Activated T-helper 2 cell treated with anti-CD3 and anti-CD28 coated beads, Interferon-gamma antibody, Interleukin-2, Interleukin-4, amounts not matched to agents 10 μg/mL and 5 μg/mL and 100 μg/mL, durations not matched to agents 14 hours and 24 hours and 36 hours (primary cell): ENCODE results near the gene PRICKLE3. TPM values are rescaled to one million over a fixed set of nuclear protein-coding genes. Genes with fewer than 3 reads are reported as not detected.

ENCODE experiments used
- DNase-seq: peaks from one replicate; pipeline ENCODE4 v3.0.0; 2021; ENCODE audit warnings: low spot score
- H3K27ac Mint-ChIP-seq: one replicate; pipeline ENCODE4 v1.8.0; 2021; ENCODE audit warnings: mixed read lengths
- H3K27me3 Mint-ChIP-seq: one replicate; pipeline ENCODE4 v1.8.0; 2021; ENCODE audit warnings: low read depth, mixed read lengths
- H3K36me3 Mint-ChIP-seq: one replicate; pipeline ENCODE4 v1.8.0; 2021; ENCODE audit warnings: low read depth, mixed read lengths
- H3K4me1 Mint-ChIP-seq: one replicate; pipeline ENCODE4 v1.8.0; 2021; ENCODE audit warnings: low read depth, mixed read lengths
- H3K4me3 Mint-ChIP-seq: one replicate; pipeline ENCODE4 v1.8.0; 2021; ENCODE audit warnings: low read depth, mild to moderate bottlenecking, moderate library complexity, mixed read lengths
- H3K9me3 Mint-ChIP-seq: one replicate; pipeline ENCODE4 v1.8.0; 2021; ENCODE audit warnings: mixed read lengths
- intact Hi-C: fragments of 100-400 bp; cut with micrococcal nuclease; formaldehyde crosslinking; loops from one replicate; pipeline ENCODE4 v1.15.1; 2023
- total RNA-seq: library from RNA; stranded (reverse); gene quantifications from 2 replicates; pipeline ENCODE4 v1.2.3, GENCODE V29; 2022

Gene PRICKLE3
- total RNA-seq, 1 donor from 2014 or later: 26.9 TPM

GRCh38 chrX:49187526-49187925 lies 1.4 kb upstream of the PRICKLE3 start:
- Mint-ChIP-seq H3K36me3 (peaks cover 15% of the 10 kb centered on the region), H3K27me3 (no peaks in the 10 kb centered on the region), H3K4me3 (no peak overlapping the region), H3K4me1 (peaks cover 24% of the 10 kb centered on the region), H3K27ac (no peak overlapping the region), H3K9me3 (no peaks in the 10 kb centered on the region)
- DNase-seq: no peak
- intact Hi-C loops: loop anchor here (2.0 kb wide), 1 partner anchor 15 kb away; no protein-coding TSS in a partner anchor

GRCh38 chrX:49187028-49187394 lies 838 bp upstream of the PRICKLE3 start:
- peaks cover 21% of the 10 kb centered on the region for H3K4me1 Mint-ChIP-seq
- no peaks in the 10 kb centered on the region for H3K9me3 Mint-ChIP-seq
- peak overlapping the region; percentile 86 for H3K4me3 Mint-ChIP-seq
- intact Hi-C loops: loop anchor here (2.0 kb wide), 1 partner anchor 14 kb away; no protein-coding TSS in a partner anchor
- DNase-seq: no peak
- H3K36me3 Mint-ChIP-seq: peaks cover 20% of the 10 kb centered on the region
- H3K27me3 Mint-ChIP-seq: no peaks in the 10 kb centered on the region
- H3K27ac Mint-ChIP-seq: no peak overlapping the region

DNA sequence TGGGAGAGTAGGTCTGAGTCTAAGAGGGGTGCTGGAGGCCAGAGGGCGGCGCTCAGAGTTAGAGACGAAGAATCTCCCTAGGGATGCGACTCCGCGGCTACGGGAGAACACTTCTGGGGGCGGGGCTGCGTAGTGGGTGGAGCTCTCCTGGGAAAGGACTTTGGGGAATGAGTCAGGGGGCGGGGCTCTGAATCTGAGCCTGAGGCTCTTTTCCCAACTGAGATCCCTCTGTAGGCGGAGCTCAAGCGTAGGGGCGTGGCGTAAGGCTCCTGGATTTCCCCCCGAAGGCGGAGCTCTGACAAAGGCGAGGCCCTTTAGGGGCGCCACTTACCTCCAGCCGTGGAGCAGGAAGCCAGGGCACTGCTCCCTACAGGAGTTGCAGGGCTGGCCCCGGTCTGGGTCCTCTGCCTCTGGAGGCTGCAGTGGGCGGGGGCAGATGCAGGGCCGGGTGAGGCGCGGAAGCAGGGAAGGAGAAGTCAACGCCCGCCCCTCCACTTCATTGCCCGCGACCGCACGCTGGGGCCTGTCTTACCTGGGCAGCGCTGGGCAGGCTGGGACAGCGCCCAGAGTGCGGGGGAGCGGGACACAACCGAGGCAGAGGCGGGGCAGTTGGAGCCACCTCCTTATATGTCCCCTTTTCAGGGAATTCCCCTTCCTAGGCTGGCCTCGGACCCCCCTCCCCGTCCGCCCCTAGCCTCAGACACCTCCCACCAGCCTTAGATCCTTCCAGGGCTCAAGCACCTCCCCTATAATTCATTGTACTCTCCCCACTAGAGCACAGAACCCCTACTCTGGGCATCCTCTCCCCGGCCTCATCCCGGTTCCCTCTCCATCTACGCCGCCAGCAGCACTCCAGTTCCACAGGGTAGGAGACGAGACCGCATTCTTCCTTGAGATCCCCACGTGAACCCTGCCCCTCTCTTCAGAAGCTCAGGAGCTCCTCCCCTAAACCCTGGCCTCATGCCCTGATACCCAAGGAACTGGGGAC lies 1.6 kb downstream of the PRICKLE3 start:
- intact Hi-C loops: no loop called here
- DNase-seq: peak; percentile 15
- Mint-ChIP-seq H3K9me3 (no peaks in the 10 kb centered on the region), H3K4me3 (peak overlapping the region; percentile 86), H3K4me1 (peaks cover 18% of the 10 kb centered on the region), H3K36me3 (peaks cover 30% of the 10 kb centered on the region), H3K27ac (peak overlapping the region; percentile 83), H3K27me3 (no peaks in the 10 kb centered on the region)

GRCh38 chrX:49183701-49184281 lies 2.4 kb downstream of the PRICKLE3 start:
- H3K4me3 Mint-ChIP-seq: peak overlapping the region; percentile 37
- intact Hi-C loops: no loop called here
- no peak for DNase-seq
- peaks cover 14% of the 10 kb centered on the region for H3K4me1 Mint-ChIP-seq
- H3K9me3 Mint-ChIP-seq: no peaks in the 10 kb centered on the region
- peak overlapping the region; percentile 46 for H3K27ac Mint-ChIP-seq
- H3K36me3 Mint-ChIP-seq: peaks cover 37% of the 10 kb centered on the region
- no peaks in the 10 kb centered on the region for H3K27me3 Mint-ChIP-seq

- Mint-ChIP-seq H3K27me3 (no peaks in the 10 kb centered on the region), H3K9me3 (no peaks in the 10 kb centered on the region), H3K27ac (peak overlapping the region; percentile 28), H3K4me3 (no peak overlapping the region), H3K4me1 (peaks cover 3% of the 10 kb centered on the region), H3K36me3 (peaks cover 65% of the 10 kb centered on the region)
- no peak for DNase-seq
- intact Hi-C loops: no loop called here
Measured at GRCh38 chrX:49179358-49179757, 6.8 kb downstream of the PRICKLE3 start.

- H3K9me3 Mint-ChIP-seq: no peaks in the 10 kb centered on the region
- no peaks in the 10 kb centered on the region for H3K27me3 Mint-ChIP-seq
- H3K4me1 Mint-ChIP-seq: peaks cover 6% of the 10 kb centered on the region
- no peak overlapping the region for H3K27ac Mint-ChIP-seq
- intact Hi-C loops: no loop called here
- H3K4me3 Mint-ChIP-seq: no peak overlapping the region
- DNase-seq: no peak
- H3K36me3 Mint-ChIP-seq: peaks cover 62% of the 10 kb centered on the region
Measured at GRCh38 chrX:49178537-49178936, 7.6 kb downstream of the PRICKLE3 start.

DNA sequence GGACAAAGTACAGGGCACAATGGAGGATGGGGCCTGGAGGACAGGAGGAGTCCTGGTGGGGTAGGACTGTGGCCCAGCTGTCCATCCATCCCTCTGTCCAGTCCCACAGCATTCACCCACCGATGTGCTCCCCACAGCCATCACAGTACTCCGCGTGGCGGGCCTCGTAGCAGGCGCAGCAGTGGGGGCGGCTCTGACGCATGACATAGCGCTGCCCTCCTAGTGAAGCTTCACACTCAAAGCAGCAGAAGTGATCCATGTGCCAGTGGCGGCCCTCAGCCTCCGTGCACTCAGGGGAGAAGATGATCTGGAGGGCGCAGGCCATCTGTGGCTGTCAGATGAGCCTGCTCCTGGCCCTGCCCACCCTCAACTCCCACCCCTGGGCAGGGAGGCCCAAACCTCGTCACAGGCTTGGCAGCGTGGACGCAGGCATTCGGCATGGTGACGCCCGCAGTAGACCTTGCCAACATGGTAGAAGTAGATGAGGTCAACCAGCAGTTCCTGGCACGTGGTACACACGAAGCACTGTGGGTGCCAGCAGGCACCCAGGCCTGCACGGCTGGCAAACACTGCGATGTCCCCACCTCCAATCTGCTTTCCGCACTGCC lies 8.2 kb downstream of the PRICKLE3 start:
- Mint-ChIP-seq H3K9me3 (no peaks in the 10 kb centered on the region), H3K4me1 (peaks cover 9% of the 10 kb centered on the region), H3K4me3 (no peak overlapping the region), H3K27me3 (no peaks in the 10 kb centered on the region), H3K27ac (no peak overlapping the region), H3K36me3 (peaks cover 65% of the 10 kb centered on the region)
- DNase-seq: no peak
- intact Hi-C loops: no loop called here

- peaks cover 13% of the 10 kb centered on the region for H3K4me1 Mint-ChIP-seq
- no peak overlapping the region for H3K27ac Mint-ChIP-seq
- peaks cover 66% of the 10 kb centered on the region for H3K36me3 Mint-ChIP-seq
- no peak for DNase-seq
- H3K9me3 Mint-ChIP-seq: no peaks in the 10 kb centered on the region
- H3K27me3 Mint-ChIP-seq: no peaks in the 10 kb centered on the region
- H3K4me3 Mint-ChIP-seq: no peak overlapping the region
- intact Hi-C loops: no loop called here
Measured at GRCh38 chrX:49177338-49177833, 8.8 kb downstream of the PRICKLE3 start.

GRCh38 chrX:49176421-49177326 lies 9.5 kb downstream of the PRICKLE3 start:
- Mint-ChIP-seq H3K36me3 (peaks cover 63% of the 10 kb centered on the region), H3K4me1 (peaks cover 13% of the 10 kb centered on the region), H3K27ac (no peak overlapping the region), H3K27me3 (no peaks in the 10 kb centered on the region), H3K9me3 (no peaks in the 10 kb centered on the region), H3K4me3 (no peak overlapping the region)
- intact Hi-C loops: no loop called here
- no peak for DNase-seq

DNA sequence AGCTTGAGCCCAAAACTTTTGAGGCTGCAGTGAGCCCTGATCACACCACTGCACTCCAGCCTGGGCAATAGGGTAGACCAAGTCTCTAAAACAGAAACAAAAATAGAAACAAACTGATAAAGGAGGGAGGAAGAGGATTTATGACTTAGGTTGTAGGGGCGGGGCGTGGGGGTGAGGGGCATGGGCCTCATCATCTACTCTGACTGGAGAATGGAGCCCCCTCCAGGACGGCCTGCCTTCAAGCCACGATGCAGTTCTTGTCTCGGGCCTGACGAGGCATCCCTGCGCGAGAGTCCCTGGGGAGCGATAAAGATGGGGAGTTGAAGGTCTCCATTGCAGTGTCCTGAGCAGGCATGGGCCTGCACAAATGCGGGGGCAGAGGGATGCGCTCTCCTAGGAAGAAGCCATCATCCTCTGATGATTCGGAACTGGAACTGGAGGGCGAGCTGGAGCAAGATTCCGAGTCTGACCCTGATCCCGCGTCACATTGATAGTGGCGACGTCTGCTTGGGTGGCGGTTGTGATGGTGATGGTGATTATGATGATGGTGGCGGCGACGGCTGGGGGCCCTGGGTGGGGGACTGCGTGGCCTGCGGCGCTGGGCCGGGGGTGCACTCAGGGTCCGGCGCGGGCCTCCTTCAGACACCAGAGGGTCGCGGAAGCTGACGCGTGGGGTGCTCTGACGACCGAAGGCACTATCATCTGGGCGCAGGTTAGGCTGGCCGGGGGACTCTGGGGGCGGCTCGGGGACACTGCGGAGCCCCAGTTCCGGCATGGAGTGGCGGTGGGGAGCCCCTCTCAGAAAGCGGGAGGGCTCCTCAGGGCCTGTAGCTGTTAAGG lies 10.5 kb downstream of the PRICKLE3 start:
- Mint-ChIP-seq H3K27me3 (no peaks in the 10 kb centered on the region), H3K9me3 (no peaks in the 10 kb centered on the region), H3K4me1 (peaks cover 13% of the 10 kb centered on the region), H3K36me3 (peaks cover 57% of the 10 kb centered on the region), H3K4me3 (no peak overlapping the region), H3K27ac (no peak overlapping the region)
- DNase-seq: no peak
- intact Hi-C loops: no loop called here

DNA sequence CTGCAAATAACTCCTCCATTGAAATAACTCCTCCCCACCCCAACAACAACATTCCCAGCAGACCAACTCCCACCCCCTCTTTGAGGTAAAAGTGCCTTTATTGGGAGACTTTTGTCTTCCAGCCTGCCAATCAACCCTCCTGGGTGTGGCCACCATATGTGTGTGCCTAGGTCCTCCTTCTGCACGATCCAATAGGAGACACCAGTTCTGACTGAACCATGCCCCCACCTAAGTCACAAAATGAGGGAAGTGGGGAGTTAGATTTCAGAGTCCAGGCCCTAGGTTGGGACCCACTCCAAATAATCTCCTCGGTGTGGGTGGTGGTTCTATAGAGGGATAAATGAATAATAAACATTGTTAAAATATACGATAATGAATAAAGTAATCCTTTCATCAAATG lies 11.4 kb downstream of the PRICKLE3 start:
- no peak overlapping the region for H3K27ac Mint-ChIP-seq
- peaks cover 51% of the 10 kb centered on the region for H3K36me3 Mint-ChIP-seq
- no peak for DNase-seq
- H3K4me3 Mint-ChIP-seq: no peak overlapping the region
- H3K4me1 Mint-ChIP-seq: peaks cover 13% of the 10 kb centered on the region
- H3K27me3 Mint-ChIP-seq: no peaks in the 10 kb centered on the region
- H3K9me3 Mint-ChIP-seq: no peaks in the 10 kb centered on the region
- intact Hi-C loops: no loop called here
